HG03045 (cell line): Measurements from ENCODE around the gene ARL6IP4.

Source experiments
- ATAC-seq: cut with Tn5 transposase; IDR thresholded peaks from one replicate; pipeline ENCODE4 v1.9.1; 2021; ENCODE audit warnings: mild to moderate bottlenecking, moderate library complexity; ENCODE audit not compliant: unreplicated experiment

The ARL6IP4 gene

GRCh38 chr12:122989874-122990419, 9.5 kb downstream of the ARL6IP4 start:
- ATAC-seq: no peak

- ATAC-seq: no peak
Observed at GRCh38 chr12:122990561-122990960, 10.1 kb downstream of the ARL6IP4 start.

DNA sequence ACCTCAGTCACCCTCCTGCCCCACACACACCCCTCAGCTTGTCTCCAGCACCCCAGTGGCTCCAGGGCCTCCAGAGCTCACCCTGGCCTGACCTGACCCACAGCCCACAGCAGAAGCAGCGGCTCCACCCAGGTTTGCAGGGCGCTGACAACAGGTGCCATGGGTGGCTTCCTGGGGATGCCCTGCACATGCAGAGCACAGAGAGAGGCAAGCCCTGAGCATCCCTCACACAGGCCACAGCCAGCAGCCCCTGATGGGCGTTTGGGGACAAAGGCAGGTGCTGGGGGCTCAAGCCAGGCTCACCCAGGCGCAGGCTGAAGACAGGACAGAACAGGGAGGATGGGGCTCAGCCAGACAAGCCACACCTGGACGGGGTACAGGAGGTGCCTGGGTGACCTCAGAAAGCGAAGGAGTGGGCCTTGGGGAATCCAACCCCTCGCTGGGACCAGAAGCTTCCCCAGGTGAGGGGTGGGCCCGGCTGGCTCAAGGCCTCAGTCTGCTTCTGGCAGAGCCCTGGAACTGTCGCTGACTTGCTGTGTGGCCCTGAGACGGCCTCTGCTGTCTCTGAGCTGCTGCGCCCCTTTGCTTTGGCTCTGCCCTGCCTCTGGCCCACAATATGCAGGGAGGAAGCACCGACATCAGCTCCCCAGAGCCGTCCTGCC, 10.6 kb downstream of the ARL6IP4 start:
- ATAC-seq: no peak

DNA sequence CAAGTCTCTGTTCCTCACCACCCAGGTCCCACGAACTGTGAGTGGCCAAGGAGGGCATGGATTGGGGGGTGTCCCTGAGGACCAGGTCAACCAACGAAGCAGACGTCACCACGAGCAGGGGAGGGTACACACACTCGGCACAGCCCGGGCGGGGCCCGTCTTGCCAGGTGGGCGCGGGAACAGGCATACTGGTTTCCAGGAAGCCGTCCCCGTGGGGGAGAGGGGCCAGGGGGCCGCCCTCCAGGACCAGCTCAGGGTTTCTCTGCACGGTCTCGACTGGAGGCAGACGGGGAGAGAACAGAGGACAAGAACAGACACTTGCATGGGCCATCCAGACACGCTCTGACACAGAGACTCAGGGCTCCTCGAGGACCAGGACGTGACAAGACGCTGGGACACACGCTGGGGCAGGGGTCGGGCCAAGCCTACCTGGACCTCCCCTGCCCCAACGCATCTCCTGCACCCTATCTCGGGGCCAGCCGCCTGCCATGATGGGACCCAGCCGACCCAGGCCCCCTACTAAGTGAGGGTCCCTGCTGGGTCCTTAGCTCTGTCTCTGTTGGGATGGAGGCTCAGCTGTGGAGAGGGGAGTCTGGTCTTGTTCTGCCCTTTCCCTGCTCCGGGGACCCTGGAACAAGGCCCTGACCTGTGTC, 11.3 kb downstream of the ARL6IP4 start:
- ATAC-seq: no peak

DNA sequence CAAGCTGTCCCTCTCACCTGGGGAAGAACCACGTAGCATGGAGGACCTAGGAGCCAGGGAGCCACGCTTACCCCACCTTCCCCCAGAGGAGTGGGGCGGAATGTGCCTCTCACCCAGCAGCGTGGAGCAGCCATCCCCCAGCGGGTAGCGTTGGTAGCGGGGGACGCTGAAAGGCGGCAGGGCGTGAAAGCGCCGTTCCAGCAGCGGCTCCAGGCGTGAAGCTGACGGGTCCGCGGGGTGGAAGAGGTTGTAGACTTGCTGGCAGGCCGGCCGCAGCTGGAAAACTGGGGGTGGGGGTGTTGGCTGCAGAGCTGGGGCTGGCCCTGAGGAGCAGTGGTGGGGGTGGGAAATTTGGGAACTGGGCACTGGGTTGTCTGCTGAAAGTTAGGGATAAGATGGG, 11.9 kb downstream of the ARL6IP4 start:
- ATAC-seq: no peak

- ATAC-seq: no peak
Observed at GRCh38 chr12:122994140-122994675, 13.7 kb downstream of the ARL6IP4 start.

DNA sequence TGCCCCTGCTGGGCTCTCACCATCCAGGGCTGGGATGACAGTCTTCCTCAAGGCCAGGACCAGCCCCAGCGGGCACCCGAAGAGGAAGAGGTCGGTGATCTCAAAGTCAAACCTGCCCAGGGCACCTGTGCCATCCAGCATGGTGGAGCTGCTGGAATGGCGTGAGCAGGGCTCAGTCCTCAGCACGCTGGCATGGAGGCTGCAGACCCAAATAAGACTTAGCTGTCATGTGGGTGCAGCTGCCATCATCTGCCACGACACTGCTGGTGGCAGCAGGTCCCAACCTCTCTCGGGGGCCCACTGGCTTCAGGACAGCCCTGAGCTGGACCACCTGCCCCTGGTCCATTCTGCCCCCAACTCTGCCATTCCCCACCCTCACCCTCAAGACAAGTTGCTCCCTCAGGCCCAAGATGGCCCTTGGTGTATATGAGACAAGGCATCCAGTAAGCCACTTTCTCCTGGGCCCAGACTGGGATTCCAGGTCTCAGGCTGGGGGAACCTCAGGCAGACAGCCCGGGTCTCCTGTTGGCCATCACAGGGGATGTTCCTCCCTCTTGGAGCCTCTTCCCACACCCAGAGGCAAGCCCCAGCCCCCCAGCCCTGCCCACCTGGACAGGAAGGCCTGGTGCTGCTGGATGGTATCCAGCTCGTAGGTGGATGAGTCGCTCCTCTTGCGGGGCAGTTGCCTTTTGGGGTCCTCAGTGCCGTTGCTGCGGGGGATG, 14.5 kb downstream of the ARL6IP4 start:
- no peak for ATAC-seq

DNA sequence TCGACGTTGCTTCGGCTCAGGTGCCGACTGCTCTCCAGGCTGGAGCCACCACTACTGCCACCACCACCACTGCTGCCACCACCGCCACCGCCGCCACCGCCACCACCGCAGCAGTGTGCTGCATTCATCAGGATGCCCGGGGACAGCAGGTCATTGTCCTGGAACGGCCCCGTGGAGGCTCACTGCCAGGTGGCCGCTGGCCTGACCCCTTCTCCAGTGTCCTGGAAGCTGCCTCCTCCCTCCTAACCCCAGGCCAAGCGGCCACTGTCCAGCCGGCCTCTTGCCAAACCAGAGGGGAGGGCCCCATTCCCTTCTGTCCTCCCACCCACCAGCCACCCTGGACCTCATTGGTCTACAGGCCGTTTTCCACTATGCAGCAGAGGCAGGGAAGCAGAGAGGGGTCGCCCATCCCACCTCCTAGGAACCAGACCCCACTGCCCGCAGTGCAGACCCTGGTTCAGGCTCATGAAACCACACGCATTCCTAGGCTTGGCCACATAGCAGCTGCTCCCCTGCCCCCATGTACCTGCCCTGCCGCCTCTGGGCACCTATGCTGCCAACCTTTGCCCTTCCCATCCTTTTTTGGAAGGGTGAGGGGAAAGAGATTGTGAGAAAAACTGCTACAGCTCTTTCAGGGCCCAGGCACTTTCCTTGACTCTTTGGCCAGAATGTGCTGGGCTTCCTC, 15.2 kb downstream of the ARL6IP4 start:
- no peak for ATAC-seq

DNA sequence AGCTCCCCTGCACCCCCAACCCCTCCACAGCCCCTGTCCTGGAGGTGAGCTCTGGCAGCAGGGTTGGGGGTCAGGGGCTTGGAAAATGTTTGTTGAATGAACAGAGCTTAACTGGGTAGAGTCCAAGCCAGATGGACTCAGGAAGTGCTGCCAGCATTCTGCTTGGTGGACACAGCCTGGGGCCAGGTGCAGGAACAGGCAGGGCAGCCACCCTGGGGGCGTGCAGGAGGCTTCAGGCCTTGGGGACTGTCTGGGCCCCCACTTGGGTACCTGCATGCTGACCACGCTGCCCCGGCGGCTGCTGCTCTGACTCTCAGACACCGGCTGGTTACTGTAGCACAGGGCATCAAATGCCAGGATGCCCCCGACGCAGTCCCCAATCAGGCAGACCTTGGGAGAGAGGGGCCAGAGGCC, 15.7 kb downstream of the ARL6IP4 start:
- no peak for ATAC-seq

DNA sequence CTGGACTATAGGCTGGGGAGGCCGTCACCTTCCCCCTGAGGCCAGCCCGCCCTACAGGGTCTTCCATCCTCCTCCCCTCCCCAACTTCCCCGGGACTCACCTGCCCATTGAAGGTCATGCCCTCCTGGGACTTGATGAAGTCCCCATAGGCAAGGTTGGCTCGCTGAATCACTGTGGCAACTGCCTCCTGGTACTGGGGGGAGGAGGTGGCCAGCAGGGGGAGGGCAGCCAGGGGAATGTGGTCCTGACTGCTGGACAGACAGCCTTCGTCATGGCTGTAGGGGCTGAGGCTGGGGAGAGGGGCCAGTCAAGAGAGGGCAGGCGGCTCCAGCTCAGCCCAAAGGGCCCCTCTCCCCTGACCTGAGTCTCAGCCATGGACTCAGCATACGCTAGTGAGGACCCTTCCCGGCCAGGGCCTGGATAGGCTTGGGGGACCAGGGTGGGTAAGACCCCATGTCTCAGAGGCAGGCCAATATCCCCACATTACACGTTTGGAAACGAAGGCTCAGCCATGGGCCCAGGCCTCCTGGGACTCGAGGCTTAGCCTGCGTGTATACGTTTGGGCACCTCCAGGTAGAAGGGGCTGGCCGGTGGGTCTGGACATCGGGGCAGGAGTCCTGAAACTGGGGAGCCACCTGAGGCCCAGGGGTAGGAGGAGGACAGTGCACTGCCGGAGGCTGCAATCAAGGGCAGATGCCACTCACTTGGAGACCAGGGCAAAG, 16.3 kb downstream of the ARL6IP4 start:
- no peak for ATAC-seq

GRCh38 chr12:122997343-122998250, 17.1 kb downstream of the ARL6IP4 start:
- ATAC-seq: no peak

DNA sequence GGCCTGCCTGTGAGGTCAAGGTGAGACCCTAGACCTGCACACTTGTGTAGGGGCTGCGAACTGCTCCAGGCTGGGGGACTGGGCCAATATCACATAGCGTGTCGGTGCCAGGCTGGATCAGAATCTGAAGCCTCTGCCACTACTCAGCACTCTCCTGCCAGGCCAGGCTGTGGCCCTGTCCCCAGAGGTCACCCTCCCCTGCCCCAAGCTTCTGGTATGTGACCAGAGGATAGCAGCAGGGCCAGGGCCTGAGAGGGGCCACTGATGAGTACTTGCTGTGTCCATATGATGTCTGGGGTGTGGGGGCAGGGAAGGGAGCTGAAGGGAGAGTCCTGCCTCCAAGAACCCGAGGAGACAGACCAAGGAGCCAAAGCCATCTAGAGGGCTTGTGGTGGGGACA, 17.8 kb downstream of the ARL6IP4 start:
- no peak for ATAC-seq

DNA sequence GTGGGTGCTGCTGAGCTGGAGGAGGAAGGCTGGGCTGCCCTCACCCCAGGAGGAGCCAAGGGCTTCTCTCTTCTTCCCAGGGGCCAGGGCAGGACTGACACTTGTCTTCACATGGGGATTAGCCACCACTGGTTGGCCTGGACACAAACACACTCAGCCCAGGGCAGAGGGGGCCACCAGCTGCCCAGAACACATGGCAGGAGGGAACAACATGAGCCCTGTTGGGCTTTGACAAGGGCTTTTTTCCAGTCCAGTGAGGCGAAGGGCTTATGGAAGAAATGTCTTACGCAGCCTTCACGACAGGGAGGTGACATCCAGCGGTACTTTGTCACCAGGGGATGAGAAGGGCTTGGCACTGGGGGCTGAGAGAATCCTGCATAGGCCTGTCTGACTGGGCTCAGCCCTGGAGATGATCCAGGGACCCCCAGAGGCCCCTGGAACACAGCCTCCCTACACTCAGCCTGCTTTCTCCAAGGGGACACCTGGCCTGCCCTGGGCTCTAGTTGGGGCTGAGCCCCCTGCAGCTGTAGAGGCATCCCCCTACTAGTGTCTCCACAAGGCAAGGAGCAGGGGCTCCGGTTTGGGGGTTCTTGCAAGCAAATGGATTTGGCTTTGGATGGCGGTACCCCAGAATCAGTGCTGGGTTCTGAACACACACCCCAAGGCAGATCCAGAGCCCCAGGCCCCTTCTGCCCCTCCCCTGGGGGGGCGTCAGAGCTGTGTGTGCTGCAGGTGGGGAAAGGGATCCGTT, 18.9 kb downstream of the ARL6IP4 start:
- no peak for ATAC-seq

GRCh38 chr12:122999986-123000420, 19.5 kb downstream of the ARL6IP4 start:
- no peak for ATAC-seq

GRCh38 chr12:123000578-123000977, 20.1 kb downstream of the ARL6IP4 start:
- no peak for ATAC-seq

- ATAC-seq: no peak
Observed at GRCh38 chr12:123001464-123001863, 21.0 kb downstream of the ARL6IP4 start.

GRCh38 chr12:123003257-123003656, 22.8 kb downstream of the ARL6IP4 start:
- no peak for ATAC-seq

DNA sequence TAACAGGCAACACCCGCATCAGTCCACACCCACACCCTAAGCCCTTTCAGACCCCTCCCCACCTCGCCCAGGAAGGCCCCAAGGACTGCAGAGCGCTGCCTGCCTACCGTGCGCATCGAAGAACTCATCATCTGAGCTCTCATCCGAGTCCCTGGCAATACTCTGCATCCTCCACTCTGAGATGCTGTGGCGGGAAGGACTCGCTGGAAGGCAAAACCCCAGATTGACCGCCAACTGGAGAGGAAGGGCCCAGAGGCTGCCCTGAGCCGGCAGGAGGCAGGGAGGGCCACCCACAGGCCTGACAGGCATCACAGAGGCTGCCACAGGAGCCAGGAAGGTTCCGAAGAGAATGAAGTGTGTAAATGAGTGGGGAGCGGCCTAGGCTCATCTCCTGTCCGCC, 23.8 kb downstream of the ARL6IP4 start:
- ATAC-seq: no peak
